ENCODE measurements around the gene STOM.

The STOM gene

DNA sequence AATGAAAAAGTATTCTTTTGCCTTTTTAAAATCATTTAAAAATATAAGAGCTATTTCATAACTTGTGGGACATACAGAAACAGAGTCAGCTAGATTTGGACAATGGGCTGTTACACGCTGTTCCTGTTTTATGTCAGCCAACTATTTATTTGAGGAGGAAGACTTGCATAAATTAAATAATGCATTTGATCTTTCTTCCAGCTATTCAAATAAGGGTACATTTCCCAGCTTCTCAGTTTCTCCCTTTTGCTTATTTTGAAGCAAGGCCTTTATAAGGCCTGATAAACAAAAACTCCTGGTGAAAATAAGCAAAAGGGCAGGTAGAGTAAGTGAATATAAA lies 6.5 kb downstream of the STOM start:
- Histone ChIP-seq H3K4me2 (ENCODE audit: low read length) (no peak overlapping the region), H2AFZ (ENCODE audit: low read depth, low read length) (no peak overlapping the region), H3K36me3 (replicated peaks; ENCODE audit: low read depth, low read length) (no peaks in the 10 kb centered on the region), H3K27ac (ENCODE audit: low read length) (no peak overlapping the region), H3K27me3 (ENCODE audit: low read depth, low read length) (no peaks in the 10 kb centered on the region), H3K9me3 (ENCODE audit: insufficient read depth, low read length) (no peaks in the 10 kb centered on the region), H3K79me2 (ENCODE audit: low read length) (no peaks in the 10 kb centered on the region), H3K4me1 (ENCODE audit: low read length) (no peaks in the 10 kb centered on the region), H3K9ac (ENCODE audit: low read length) (no peak overlapping the region), H3K4me3 (ENCODE audit: low read length) (no peak overlapping the region), H4K20me1 (ENCODE audit: insufficient read depth, low read length) (no peaks in the 10 kb centered on the region)
- TF ChIP-seq EZH2phosphoT487 (IDR thresholded peaks at IDR 0.05; ENCODE audit: low read depth): no peak
- TF ChIP-seq, protein P1, sequence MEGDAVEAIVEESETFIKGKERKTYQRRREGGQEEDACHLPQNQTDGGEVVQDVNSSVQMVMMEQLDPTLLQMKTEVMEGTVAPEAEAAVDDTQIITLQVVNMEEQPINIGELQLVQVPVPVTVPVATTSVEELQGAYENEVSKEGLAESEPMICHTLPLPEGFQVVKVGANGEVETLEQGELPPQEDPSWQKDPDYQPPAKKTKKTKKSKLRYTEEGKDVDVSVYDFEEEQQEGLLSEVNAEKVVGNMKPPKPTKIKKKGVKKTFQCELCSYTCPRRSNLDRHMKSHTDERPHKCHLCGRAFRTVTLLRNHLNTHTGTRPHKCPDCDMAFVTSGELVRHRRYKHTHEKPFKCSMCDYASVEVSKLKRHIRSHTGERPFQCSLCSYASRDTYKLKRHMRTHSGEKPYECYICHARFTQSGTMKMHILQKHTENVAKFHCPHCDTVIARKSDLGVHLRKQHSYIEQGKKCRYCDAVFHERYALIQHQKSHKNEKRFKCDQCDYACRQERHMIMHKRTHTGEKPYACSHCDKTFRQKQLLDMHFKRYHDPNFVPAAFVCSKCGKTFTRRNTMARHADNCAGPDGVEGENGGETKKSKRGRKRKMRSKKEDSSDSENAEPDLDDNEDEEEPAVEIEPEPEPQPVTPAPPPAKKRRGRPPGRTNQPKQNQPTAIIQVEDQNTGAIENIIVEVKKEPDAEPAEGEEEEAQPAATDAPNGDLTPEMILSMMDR (IDR thresholded peaks at IDR 0.05; ENCODE audit: low read depth, low read length): no peak

- Histone ChIP-seq H3K9me3 (ENCODE audit: insufficient read depth, low read length) (no peaks in the 10 kb centered on the region), H4K20me1 (ENCODE audit: insufficient read depth, low read length) (no peaks in the 10 kb centered on the region), H3K4me3 (ENCODE audit: low read length) (no peak overlapping the region), H3K9ac (ENCODE audit: low read length) (no peak overlapping the region), H3K79me2 (ENCODE audit: low read length) (no peaks in the 10 kb centered on the region), H3K4me1 (ENCODE audit: low read length) (no peaks in the 10 kb centered on the region), H3K27ac (ENCODE audit: low read length) (no peak overlapping the region), H3K4me2 (ENCODE audit: low read length) (no peak overlapping the region), H3K27me3 (ENCODE audit: low read depth, low read length) (no peaks in the 10 kb centered on the region), H3K36me3 (replicated peaks; ENCODE audit: low read depth, low read length) (no peaks in the 10 kb centered on the region), H2AFZ (ENCODE audit: low read depth, low read length) (no peak overlapping the region)
- TF ChIP-seq, protein P1 (IDR thresholded peaks at IDR 0.05; ENCODE audit: low read depth, low read length): no peak
- TF ChIP-seq EZH2phosphoT487 (IDR thresholded peaks at IDR 0.05; ENCODE audit: low read depth): no peak
Observed at GRCh38 chr9:121362813-121363621, 7.0 kb downstream of the STOM start.

GRCh38 chr9:121360601-121361374 lies 9.3 kb downstream of the STOM start:
- Histone ChIP-seq H3K9ac (ENCODE audit: low read length) (no peak overlapping the region), H3K9me3 (ENCODE audit: insufficient read depth, low read length) (no peaks in the 10 kb centered on the region), H3K4me2 (ENCODE audit: low read length) (no peak overlapping the region), H3K27ac (ENCODE audit: low read length) (no peak overlapping the region), H3K27me3 (ENCODE audit: low read depth, low read length) (no peaks in the 10 kb centered on the region), H3K4me1 (ENCODE audit: low read length) (no peaks in the 10 kb centered on the region), H2AFZ (ENCODE audit: low read depth, low read length) (no peak overlapping the region), H4K20me1 (ENCODE audit: insufficient read depth, low read length) (no peaks in the 10 kb centered on the region), H3K4me3 (ENCODE audit: low read length) (no peak overlapping the region), H3K36me3 (replicated peaks; ENCODE audit: low read depth, low read length) (no peaks in the 10 kb centered on the region), H3K79me2 (ENCODE audit: low read length) (no peaks in the 10 kb centered on the region)
- TF ChIP-seq, protein P1 (IDR thresholded peaks at IDR 0.05; ENCODE audit: low read depth, low read length): no peak
- TF ChIP-seq EZH2phosphoT487 (IDR thresholded peaks at IDR 0.05; ENCODE audit: low read depth): no peak

Data from OCI-LY3 (cell line).